ENCODE results near the gene ITGAE.

Gene ITGAE

GRCh38 chr17:3800362-3801271, at the start of gene ITGAE:
TSS of gene ITGAE (minus strand) at chr17:3801188. CDS start at chr17:3801144, 44 bp downstream.
- no peak within 1 kb of the TSS for H3K4me3 ChIP-seq (ENCODE audit: low read depth, low read length)
- ChIA-PET POLR2A (no interaction called here), CTCF (interaction anchor here (2.0 kb wide), 1 partner anchor 63 kb away, joined by 8 read pairs; no protein-coding TSS in a partner anchor)
- no peak for TF ChIP-seq CTCF (IDR thresholded peaks at IDR 0.05; ENCODE audit: insufficient read depth, low read length, missing control alignments)
- DNase-seq (ENCODE audit: low read depth, low spot score): no peak

- no peak for DNase-seq (ENCODE audit: low read depth, low spot score)
- ChIA-PET CTCF (interaction anchor here (2.5 to 10.8 kb wide), 4 partner anchors 15 to 112 kb away, joined by 10 to 201 read pairs (median 150); no protein-coding TSS in a partner anchor), POLR2A (no interaction called here)
- TF ChIP-seq CTCF (IDR thresholded peaks at IDR 0.05; ENCODE audit: insufficient read depth, low read length, missing control alignments): no peak
- H3K4me3 ChIP-seq (ENCODE audit: low read depth, low read length): no peak overlapping the region
Measured at GRCh38 chr17:3848229-3848835, 47.3 kb upstream of the ITGAE start.

GRCh38 chr17:3847165-3847670, 46.2 kb upstream of the ITGAE start:
- no peak for DNase-seq (ENCODE audit: low read depth, low spot score)
- ChIA-PET POLR2A (no interaction called here), CTCF (interaction anchor here (0.6 to 10.8 kb wide), 23 partner anchors 9 to 296 kb away, joined by 3 to 201 read pairs (median 4); partner anchors contain the start of gene CYB5D2)
- TF ChIP-seq CTCF (IDR thresholded peaks at IDR 0.05; ENCODE audit: insufficient read depth, low read length, missing control alignments): no peak
- H3K4me3 ChIP-seq (ENCODE audit: low read depth, low read length): no peak overlapping the region

GRCh38 chr17:3846437-3847164, 45.6 kb upstream of the ITGAE start:
- H3K4me3 ChIP-seq (ENCODE audit: low read depth, low read length): peak overlapping the region; percentile 38
- no peak for DNase-seq (ENCODE audit: low read depth, low spot score)
- no peak for TF ChIP-seq CTCF (IDR thresholded peaks at IDR 0.05; ENCODE audit: insufficient read depth, low read length, missing control alignments)
- CTCF ChIA-PET: interaction anchor here (0.5 to 10.8 kb wide), 45 partner anchors 9 to 297 kb away, joined by 3 to 201 read pairs (median 4); partner anchors contain the start of genes CYB5D2, HASPIN and P2RX5
- POLR2A ChIA-PET: interaction anchor here (0.7 to 2.3 kb wide), 2 partner anchors 38 to 179 kb away, joined by 3 to 6 read pairs; partner anchors contain the start of gene TAX1BP3

GRCh38 chr17:3845621-3846436, 44.8 kb upstream of the ITGAE start, which contains the start of gene NCBP3:
TSS of gene NCBP3 (minus strand) at chr17:3846246. CDS start at chr17:3846223, 23 bp downstream.
- ChIA-PET POLR2A (interaction anchor here (0.6 to 2.3 kb wide), 7 partner anchors 10 to 178 kb away, joined by 3 to 6 read pairs (median 3); partner anchors contain the start of gene TAX1BP3), CTCF (interaction anchor here (0.5 to 10.8 kb wide), 49 partner anchors 8 to 297 kb away, joined by 3 to 201 read pairs (median 4); partner anchors contain the start of genes CYB5D2, HASPIN and P2RX5)
- peak; percentile 44 for DNase-seq (ENCODE audit: low read depth, low spot score)
- TF ChIP-seq CTCF (IDR thresholded peaks at IDR 0.05; ENCODE audit: insufficient read depth, low read length, missing control alignments): peak; percentile 99
- peak within 1 kb of the TSS; percentile 93 for H3K4me3 ChIP-seq (ENCODE audit: low read depth, low read length)

Data from AG04449 (cell line).